Neural progenitor cell (in vitro differentiated cells): ENCODE measurements around the gene TCF4.

Experiments
- CTCF ChIP-seq: fragments of 200-600 bp; sonication (generic); IDR thresholded peaks from 2 replicates; pipeline ENCODE4 v1.5.1; 2017; ENCODE audit warnings: antibody characterized with exemption, mild to moderate bottlenecking
- EZH2 ChIP-seq: fragments of 200-600 bp; sonication (generic); IDR thresholded peaks from 2 replicates; pipeline ENCODE4 v1.6.1; 2017; ENCODE audit warnings: antibody characterized with exemption, mild to moderate bottlenecking, moderate library complexity
- EZH2phosphoT487 ChIP-seq: fragments of 200-600 bp; sonication (generic); IDR thresholded peaks from 2 replicates; pipeline ENCODE4 v1.6.1; 2017; ENCODE audit warnings: antibody characterized with exemption

GRCh38 chr18:55250768-55251173, 337.2 kb downstream of the TCF4 start:
- TF ChIP-seq CTCF, result no peak
- TF ChIP-seq EZH2phosphoT487, result no peak
- TF ChIP-seq EZH2, result no peak
